ENCODE data around the gene SLC25A29.
"Not testable (repeated sequence)": the region's sequence is repeated elsewhere in the genome, so short reads cannot be mapped to it uniquely, and the experiment has no call there.

The SLC25A29 gene

GRCh38 chr14:100292776-100293461, 13.3 kb downstream of the SLC25A29 start:
- no peak for DNase-seq

- no peak for DNase-seq
Observed at GRCh38 chr14:100292301-100292775, 13.9 kb downstream of the SLC25A29 start.

GRCh38 chr14:100291305-100292075, 14.8 kb downstream of the SLC25A29 start:
- no peak for DNase-seq

- no peak for DNase-seq
Observed at GRCh38 chr14:100290607-100291304, 15.5 kb downstream of the SLC25A29 start.

DNA sequence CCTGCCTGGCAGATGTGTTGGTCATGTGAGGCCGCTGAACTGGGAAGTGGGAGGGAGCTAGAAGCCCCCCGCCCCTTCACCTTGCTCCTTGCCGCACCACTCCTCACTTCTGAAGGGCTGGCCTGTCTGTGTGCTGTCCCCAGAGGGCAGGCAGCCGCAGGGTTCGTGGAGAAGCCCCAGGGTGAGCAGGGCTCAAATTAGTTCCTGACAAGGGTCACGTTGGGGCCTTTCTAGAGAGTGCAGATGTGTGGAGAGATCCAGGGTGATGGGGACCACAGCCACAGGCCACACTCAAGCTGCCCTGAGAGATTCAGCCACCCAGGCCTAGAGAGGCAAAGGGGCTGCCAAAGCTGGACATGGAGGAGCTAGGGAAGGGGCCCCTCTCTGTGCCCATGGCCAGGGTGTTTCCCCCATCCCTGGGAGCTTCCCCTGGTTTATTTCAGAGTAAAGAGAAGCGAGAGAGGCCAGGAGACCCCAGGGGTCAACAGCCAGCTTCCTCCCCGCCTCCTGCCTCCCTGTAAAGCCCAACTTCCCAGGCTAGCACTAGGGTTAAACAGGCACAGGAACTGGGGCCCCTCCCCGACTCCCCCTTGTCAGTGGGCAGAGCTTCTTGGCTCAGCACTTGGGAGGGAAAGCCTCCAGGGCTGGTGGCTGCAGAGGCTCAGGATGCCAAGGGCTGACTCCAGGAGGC, 16.2 kb downstream of the SLC25A29 start:
- DNase-seq = no peak

- DNase-seq = no peak
Observed at GRCh38 chr14:100288382-100289185, 17.7 kb downstream of the SLC25A29 start.

- DNase-seq = not testable (repeated sequence)
Observed at GRCh38 chr14:100287998-100288295, 18.3 kb downstream of the SLC25A29 start.

DNA sequence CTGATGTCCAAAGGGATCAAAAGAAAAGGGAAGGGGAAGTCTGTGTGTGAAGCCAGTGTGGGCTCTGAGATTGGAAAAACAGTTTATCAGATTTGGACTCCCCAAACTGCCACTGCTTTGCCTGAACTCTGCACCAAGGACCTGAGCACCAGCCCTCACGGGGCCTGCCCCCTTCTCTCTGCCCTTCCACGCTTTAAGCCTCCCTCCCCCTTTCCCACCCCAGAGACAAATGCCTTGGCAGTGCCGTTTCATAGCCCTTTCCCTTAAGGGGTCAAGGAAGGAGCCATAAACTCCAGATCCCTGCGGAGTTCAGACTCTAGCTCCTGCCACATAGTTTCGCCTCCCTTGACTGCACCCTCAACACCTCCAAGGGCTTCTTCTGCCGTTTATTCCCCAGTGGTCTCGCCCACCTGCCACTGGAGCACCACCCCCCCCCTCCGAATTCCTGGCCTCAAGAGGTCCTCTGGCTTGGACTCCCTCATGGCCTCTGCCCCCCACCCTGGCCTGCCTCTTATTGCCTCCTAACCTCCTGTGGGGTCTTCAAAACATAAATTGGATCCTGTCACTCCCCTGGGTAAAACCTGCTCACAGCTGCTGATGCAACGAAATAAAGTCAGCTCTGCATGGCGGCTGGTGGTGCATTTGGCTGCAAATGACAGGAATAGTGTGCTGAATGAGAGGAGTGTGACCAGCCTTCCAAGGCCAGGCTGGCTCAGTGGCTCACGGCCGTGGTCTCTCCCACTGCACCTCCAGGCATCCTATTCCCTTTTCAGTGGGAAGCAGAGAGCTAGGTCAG, 18.8 kb downstream of the SLC25A29 start:
- DNase-seq = no peak

GRCh38 chr14:100286484-100287191, 19.6 kb downstream of the SLC25A29 start:
- no peak for DNase-seq

DNA sequence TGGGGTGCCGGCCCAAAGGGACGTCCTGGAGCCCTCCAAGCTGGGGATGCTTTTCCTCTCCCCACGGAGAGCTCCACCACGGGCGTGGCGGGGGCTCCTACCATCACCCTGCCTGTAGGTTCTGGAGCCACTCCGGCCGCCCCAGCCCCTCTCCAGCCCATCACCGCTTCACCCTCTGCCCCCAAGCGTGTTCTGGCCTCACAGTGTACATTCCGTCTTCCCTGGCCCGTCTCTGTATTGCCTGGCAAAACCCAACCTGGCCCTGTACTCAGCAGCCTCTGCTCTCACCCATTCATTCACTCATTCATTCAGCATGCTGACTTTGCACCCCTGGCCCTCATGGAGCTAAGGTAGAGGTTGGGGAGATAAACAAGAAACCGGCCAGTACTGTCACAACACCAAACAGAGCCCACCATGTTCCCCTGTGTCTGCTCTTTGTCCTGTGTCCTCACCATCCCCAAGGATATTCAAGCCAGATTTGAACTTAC, 20.3 kb downstream of the SLC25A29 start:
- DNase-seq = no peak

- DNase-seq = peak; percentile 66 to 84
Observed at GRCh38 chr14:100285021-100285912, 21.0 kb downstream of the SLC25A29 start.

GRCh38 chr14:100283984-100284881, 22.0 kb downstream of the SLC25A29 start:
- no peak for DNase-seq

DNA sequence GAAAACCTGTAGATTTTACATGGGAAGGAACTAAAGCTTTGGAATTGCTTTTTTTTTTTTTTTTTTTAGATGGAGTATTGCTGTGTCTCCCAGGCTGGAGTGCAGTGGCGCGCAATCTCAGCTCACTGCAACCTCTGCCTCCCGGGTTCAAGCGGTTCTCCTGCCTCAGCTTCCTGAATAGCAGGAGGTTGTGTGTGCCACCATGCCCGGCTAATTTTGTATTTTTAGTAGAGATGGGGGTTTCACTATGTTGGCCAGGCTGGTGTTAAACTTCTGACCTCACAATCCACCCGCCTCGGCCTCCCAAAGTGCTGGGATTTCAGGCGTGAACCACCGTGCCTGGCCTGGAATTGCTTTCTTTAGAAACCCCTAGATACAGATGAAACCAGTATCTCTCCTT, 22.8 kb downstream of the SLC25A29 start:
- not testable (repeated sequence) for DNase-seq

- DNase-seq = no peak
Observed at GRCh38 chr14:100282766-100283419, 23.4 kb downstream of the SLC25A29 start.

DNA sequence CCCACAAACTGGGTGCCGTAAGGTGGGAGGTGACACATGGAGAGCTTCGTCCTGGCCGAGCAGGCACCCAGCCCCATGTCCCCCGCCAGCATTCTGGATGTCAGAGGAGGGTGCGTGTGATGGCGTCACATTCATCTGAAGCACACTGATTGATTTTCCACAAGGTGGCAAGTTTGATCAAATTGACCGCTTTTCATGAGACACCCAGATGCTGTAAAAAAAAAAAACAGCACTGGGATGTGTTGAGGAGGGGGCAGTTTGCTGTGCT, 24.2 kb downstream of the SLC25A29 start:
- DNase-seq = no peak

DNA sequence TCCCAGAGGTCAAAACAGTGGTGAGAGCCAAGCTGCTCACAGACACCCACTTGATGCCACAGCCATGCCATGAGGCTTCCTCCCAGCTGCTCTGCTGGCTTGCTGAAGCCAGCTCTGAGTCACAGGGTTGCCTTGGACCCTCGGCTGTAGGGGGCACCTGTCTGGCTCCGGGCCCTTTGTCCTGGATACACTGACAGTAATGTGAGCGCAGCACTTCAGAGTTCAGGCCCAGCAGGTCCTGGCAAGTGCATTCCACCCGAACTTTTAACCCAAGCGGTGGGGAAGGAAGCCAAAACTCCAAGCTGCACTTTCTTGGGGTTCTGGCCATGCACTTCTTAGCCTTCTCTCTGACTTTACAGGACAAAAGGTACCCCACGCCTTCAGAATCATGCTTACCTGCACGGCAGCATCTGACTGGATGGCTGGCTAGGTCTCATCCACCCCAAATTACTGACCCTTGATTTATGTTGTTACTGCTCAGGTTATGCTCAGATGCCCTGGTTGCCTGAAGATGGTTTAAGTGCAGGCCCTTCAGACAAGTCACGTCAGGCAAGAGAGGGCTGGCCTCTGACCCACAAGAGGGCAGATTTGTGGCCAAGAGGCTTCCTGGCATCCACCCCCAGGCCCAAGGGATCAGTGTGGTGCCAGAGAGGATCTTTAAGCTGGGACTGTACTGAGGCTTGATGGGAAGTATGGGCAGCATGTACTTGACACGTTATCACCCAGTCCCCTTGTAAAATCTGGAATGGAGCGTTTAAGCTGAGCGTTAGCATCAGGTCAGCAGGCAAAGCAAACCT, 24.8 kb downstream of the SLC25A29 start:
- DNase-seq = no peak

DNA sequence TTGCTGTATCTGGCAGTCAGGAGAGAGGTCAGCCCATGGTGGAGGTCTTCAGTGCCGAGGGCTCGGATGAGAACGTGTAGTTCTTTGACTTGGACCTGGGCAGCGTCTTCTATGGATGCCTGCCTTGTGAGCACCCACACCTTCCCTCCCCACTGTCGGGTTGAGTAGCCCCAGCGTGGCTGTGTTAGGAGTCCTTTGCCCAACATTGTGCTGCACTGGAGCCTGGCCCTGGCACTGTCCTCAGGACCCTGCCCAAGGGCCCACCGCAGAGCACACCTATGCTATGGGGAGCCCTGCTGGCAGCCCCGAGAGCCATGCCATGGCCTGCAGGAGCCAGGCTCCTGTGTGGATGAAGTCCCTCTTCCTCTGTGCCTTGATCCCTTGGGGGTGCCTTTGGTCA, 26.7 kb downstream of the SLC25A29 start:
- no peak for DNase-seq

Data from NCI-H1930 (cell line).